B cell (primary cell): ENCODE results near the gene CCNT1.

Source experiments
- CTCF ChIP-seq: fragments of 200-600 bp; IDR thresholded peaks from one replicate; pipeline ENCODE4 v1.8.0; 2022; ENCODE audit warnings: antibody characterized with exemption, mild to moderate bottlenecking
- EZH2 ChIP-seq: IDR thresholded peaks from 2 replicates; pipeline ENCODE4 v1.6.1; 2012; ENCODE audit warnings: borderline replicate concordance, low read depth, mild to moderate bottlenecking, moderate library complexity, low read length; ENCODE audit not compliant: insufficient read depth, poor library complexity, severe bottlenecking

- TF ChIP-seq CTCF (no peak), EZH2 (no peak)
Measured at GRCh38 chr12:48717252-48717695, 767 bp upstream of the CCNT1 start.
